ENCODE data around the gene TTC32. TPM values are rescaled to one million over a fixed set of nuclear protein-coding genes. Genes with fewer than 3 reads are reported as not detected.

TTC32 gene
- total RNA-seq, 2 donors from 2014 or later = 9.2 to 11.9 TPM

DNA sequence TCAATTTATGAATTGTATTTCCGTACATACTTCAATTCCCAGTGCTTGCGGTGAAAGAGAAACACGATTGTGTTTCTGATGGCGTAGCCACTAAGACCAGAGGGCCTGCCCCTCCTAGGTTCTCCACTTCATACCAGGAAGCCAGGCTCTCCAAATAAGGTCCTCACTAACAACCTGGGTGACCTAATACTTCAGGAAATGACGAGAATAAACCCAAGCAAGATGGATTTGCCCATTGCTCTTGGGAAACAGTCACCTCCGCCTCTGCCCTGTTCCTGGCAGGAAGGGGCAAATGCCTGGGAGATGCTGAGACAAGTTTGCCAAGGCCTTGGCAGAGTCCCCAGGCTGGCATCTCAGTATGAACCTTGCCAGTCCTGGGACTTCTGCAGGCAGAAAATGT, 41.8 kb downstream of the TTC32 start:
- Histone ChIP-seq H3K27ac (peak overlapping the region; percentile 86 to 96), H3K36me3 (no peaks in the 10 kb centered on the region), H3K27me3 (replicated peaks; ENCODE audit: insufficient read depth) (no peaks in the 10 kb centered on the region), H3K4me3 (peak overlapping the region; percentile 51), H3K9me3 (no peaks in the 10 kb centered on the region), H3K4me1 (ENCODE audit: control insufficient read depth in 1 of 2, low read depth in 2 of 2) (peaks cover 29 to 80% of the 10 kb centered on the region in 2 donors)
- TF ChIP-seq, protein P1, sequence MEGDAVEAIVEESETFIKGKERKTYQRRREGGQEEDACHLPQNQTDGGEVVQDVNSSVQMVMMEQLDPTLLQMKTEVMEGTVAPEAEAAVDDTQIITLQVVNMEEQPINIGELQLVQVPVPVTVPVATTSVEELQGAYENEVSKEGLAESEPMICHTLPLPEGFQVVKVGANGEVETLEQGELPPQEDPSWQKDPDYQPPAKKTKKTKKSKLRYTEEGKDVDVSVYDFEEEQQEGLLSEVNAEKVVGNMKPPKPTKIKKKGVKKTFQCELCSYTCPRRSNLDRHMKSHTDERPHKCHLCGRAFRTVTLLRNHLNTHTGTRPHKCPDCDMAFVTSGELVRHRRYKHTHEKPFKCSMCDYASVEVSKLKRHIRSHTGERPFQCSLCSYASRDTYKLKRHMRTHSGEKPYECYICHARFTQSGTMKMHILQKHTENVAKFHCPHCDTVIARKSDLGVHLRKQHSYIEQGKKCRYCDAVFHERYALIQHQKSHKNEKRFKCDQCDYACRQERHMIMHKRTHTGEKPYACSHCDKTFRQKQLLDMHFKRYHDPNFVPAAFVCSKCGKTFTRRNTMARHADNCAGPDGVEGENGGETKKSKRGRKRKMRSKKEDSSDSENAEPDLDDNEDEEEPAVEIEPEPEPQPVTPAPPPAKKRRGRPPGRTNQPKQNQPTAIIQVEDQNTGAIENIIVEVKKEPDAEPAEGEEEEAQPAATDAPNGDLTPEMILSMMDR (IDR thresholded peaks at IDR 0.05) = no peak
- DNase-seq (ENCODE audit: low spot score) (peak; percentile 64), ATAC-seq (ENCODE audit: insufficient number of reproducible peaks, low FRiP score, low read depth) (peak; percentile 80)

DNA sequence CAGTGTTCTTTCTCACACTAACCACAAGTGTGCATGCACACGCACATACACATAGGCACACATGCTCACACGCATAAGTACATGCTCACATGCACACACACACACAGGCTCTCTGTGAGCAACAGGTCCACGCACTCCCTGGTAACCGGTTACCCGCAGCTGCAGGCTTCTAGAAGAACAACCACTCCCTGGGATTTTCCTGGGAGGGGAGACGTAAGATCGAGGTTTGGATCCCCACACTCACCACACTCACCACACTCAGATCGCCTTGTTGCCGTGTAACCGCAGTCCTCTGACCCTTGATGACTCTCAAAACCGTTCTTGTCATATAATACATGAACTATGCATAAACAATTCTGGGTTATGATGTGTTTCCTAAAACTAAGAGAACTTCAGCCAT, 42.2 kb downstream of the TTC32 start:
- TF ChIP-seq, protein P1 (IDR thresholded peaks at IDR 0.05) = no peak
- Histone ChIP-seq H3K4me1 (ENCODE audit: control insufficient read depth in 1 of 2, low read depth in 2 of 2) (peaks cover 29 to 85% of the 10 kb centered on the region in 2 donors), H3K4me3 (peak overlapping the region; percentile 51), H3K9me3 (no peaks in the 10 kb centered on the region), H3K27ac (peak overlapping the region; percentile 86 to 96), H3K36me3 (no peaks in the 10 kb centered on the region), H3K27me3 (replicated peaks; ENCODE audit: insufficient read depth) (no peaks in the 10 kb centered on the region)
- no peak for DNase-seq (ENCODE audit: low spot score)
- ATAC-seq (ENCODE audit: insufficient number of reproducible peaks, low FRiP score, low read depth) = no peak

GRCh38 chr2:19857806-19858205, 44.0 kb downstream of the TTC32 start:
- Histone ChIP-seq H3K27ac (peak overlapping the region; percentile 86 to 96), H3K9me3 (no peaks in the 10 kb centered on the region), H3K36me3 (no peaks in the 10 kb centered on the region), H3K27me3 (replicated peaks; ENCODE audit: insufficient read depth) (no peaks in the 10 kb centered on the region), H3K4me1 (ENCODE audit: control insufficient read depth in 1 of 2, low read depth in 2 of 2) (peaks cover 29 to 82% of the 10 kb centered on the region in 2 donors), H3K4me3 (no peak overlapping the region)
- DNase-seq (ENCODE audit: low spot score) (no peak), ATAC-seq (ENCODE audit: insufficient number of reproducible peaks, low FRiP score, low read depth) (no peak)
- TF ChIP-seq, protein P1 (IDR thresholded peaks at IDR 0.05) = no peak

DNA sequence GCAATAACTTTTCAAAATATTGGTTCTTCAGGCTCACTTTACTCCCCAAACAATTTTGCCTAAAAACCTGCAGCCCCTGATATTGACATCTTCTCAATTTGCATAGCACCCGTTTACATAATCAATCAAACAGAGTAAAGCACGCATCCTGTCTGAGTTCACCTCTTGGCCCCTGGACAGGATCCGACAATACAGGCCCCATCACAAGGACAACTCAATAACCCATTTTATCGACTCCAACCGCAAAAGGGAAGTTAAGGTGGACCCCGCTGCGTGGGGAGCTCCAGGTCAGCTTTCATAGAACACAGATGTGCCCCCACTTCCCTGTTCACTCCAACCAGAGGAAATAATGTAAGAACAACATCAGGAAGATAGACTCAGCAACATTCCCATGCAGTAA, 44.7 kb downstream of the TTC32 start:
- Histone ChIP-seq H3K9me3 (no peaks in the 10 kb centered on the region), H3K27me3 (replicated peaks; ENCODE audit: insufficient read depth) (no peaks in the 10 kb centered on the region), H3K4me1 (ENCODE audit: control insufficient read depth in 1 of 2, low read depth in 2 of 2) (peaks cover 29 to 75% of the 10 kb centered on the region in 2 donors), H3K36me3 (no peaks in the 10 kb centered on the region), H3K27ac (peak overlapping the region; percentile 86 to 96), H3K4me3 (no peak overlapping the region)
- ATAC-seq (ENCODE audit: insufficient number of reproducible peaks, low FRiP score, low read depth) (no peak), DNase-seq (ENCODE audit: low spot score) (no peak)
- TF ChIP-seq, protein P1 (IDR thresholded peaks at IDR 0.05) = no peak

- H3K4me3 ChIP-seq = peak overlapping the region; percentile 30
- peak overlapping the region; percentile 86 to 96 for H3K27ac ChIP-seq
- TF ChIP-seq, protein P1 (IDR thresholded peaks at IDR 0.05) = no peak
- DNase-seq (ENCODE audit: low spot score) (no peak), ATAC-seq (ENCODE audit: insufficient number of reproducible peaks, low FRiP score, low read depth) (no peak)
- no peaks in the 10 kb centered on the region for H3K27me3 ChIP-seq (replicated peaks; ENCODE audit: insufficient read depth)
- H3K4me1 ChIP-seq (ENCODE audit: control insufficient read depth in 1 of 2, low read depth in 2 of 2) = peaks cover 25 to 71% of the 10 kb centered on the region in 2 donors
- no peaks in the 10 kb centered on the region for H3K9me3 ChIP-seq
- no peaks in the 10 kb centered on the region for H3K36me3 ChIP-seq
Observed at GRCh38 chr2:19855542-19856431, 46.0 kb downstream of the TTC32 start.

All from thoracic aorta (tissue), 2 donors.